ENCODE data around the gene BSN. TPM values are rescaled to one million over a fixed set of nuclear protein-coding genes. Genes with fewer than 3 reads are reported as not detected.

The BSN gene
- total RNA-seq, 1 experiment from 2014 or later: 0.93 TPM

GRCh38 chr3:49616061-49616460 lies 61.8 kb downstream of the BSN start:
- Mint-ChIP-seq H3K36me3 (ENCODE audit: insufficient read depth, unreplicated experiment) (no peaks in the 10 kb centered on the region), H3K27me3 (ENCODE audit: insufficient read depth, unreplicated experiment) (peaks cover 3% of the 10 kb centered on the region), H3K4me3 (ENCODE audit: unreplicated experiment) (no peak overlapping the region), H3K4me1 (ENCODE audit: low read depth, unreplicated experiment) (no peaks in the 10 kb centered on the region), H3K27ac (ENCODE audit: unreplicated experiment) (no peak overlapping the region), H3K9me3 (ENCODE audit: unreplicated experiment) (no peaks in the 10 kb centered on the region)
- H3K4me1 ChIP-seq: no peaks in the 10 kb centered on the region
- POLR2A ChIA-PET: no interaction called here
- TF ChIP-seq CTCF (IDR thresholded peaks at IDR 0.05; ENCODE audit: insufficient read depth in 1 of 2, low read depth in 1 of 2, low read length in 1 of 2, severe bottlenecking in 1 of 2, unreplicated experiment in 1 of 2): no peak
- no peaks in the 10 kb centered on the region for H3K36me3 ChIP-seq (ENCODE audit: control insufficient read depth, insufficient read depth, low read length)
- no peak for DNase-seq
- CTCF ChIA-PET: no interaction called here
- H3K4me3 ChIP-seq (ENCODE audit: low read depth, low read length): no peak overlapping the region
- intact Hi-C loops (cut with micrococcal nuclease; ENCODE audit: unreplicated experiment): no loop called here
- no peaks in the 10 kb centered on the region for H3K27me3 ChIP-seq (replicated peaks; ENCODE audit: control insufficient read depth, insufficient read depth, low read length)
- BruUV-seq (replicated peaks): no TSS peak
- H3K9me3 ChIP-seq: no peaks in the 10 kb centered on the region

- Histone ChIP-seq H3K4me1 (no peaks in the 10 kb centered on the region), H3K9me3 (no peaks in the 10 kb centered on the region), H3K27me3 (replicated peaks; ENCODE audit: control insufficient read depth, insufficient read depth, low read length) (no peaks in the 10 kb centered on the region), H3K36me3 (ENCODE audit: control insufficient read depth, insufficient read depth, low read length) (no peaks in the 10 kb centered on the region), H3K4me3 (ENCODE audit: low read depth, low read length) (no peak overlapping the region)
- intact Hi-C loops (cut with micrococcal nuclease; ENCODE audit: unreplicated experiment): no loop called here
- Mint-ChIP-seq H3K4me3 (ENCODE audit: unreplicated experiment) (no peak overlapping the region), H3K27me3 (ENCODE audit: insufficient read depth, unreplicated experiment) (peaks cover 7% of the 10 kb centered on the region), H3K9me3 (ENCODE audit: unreplicated experiment) (no peaks in the 10 kb centered on the region), H3K36me3 (ENCODE audit: insufficient read depth, unreplicated experiment) (no peaks in the 10 kb centered on the region), H3K27ac (ENCODE audit: unreplicated experiment) (no peak overlapping the region), H3K4me1 (ENCODE audit: low read depth, unreplicated experiment) (no peaks in the 10 kb centered on the region)
- POLR2A ChIA-PET: interaction anchor here (0.6 kb wide), 1 partner anchor 353 kb away, joined by 3 read pairs; no protein-coding TSS in a partner anchor
- TF ChIP-seq CTCF (IDR thresholded peaks at IDR 0.05; ENCODE audit: insufficient read depth in 1 of 2, low read depth in 1 of 2, low read length in 1 of 2, severe bottlenecking in 1 of 2, unreplicated experiment in 1 of 2): no peak
- no peak for DNase-seq
- no TSS peak for BruUV-seq (replicated peaks)
- CTCF ChIA-PET: no interaction called here
Measured at GRCh38 chr3:49616491-49616941, 62.2 kb downstream of the BSN start.

- Mint-ChIP-seq H3K27me3 (ENCODE audit: insufficient read depth, unreplicated experiment) (peaks cover 11% of the 10 kb centered on the region), H3K4me1 (ENCODE audit: low read depth, unreplicated experiment) (no peaks in the 10 kb centered on the region), H3K36me3 (ENCODE audit: insufficient read depth, unreplicated experiment) (no peaks in the 10 kb centered on the region), H3K4me3 (ENCODE audit: unreplicated experiment) (no peak overlapping the region), H3K27ac (ENCODE audit: unreplicated experiment) (no peak overlapping the region), H3K9me3 (ENCODE audit: unreplicated experiment) (no peaks in the 10 kb centered on the region)
- intact Hi-C loops (cut with micrococcal nuclease; ENCODE audit: unreplicated experiment): no loop called here
- H3K4me1 ChIP-seq: no peaks in the 10 kb centered on the region
- H3K9me3 ChIP-seq: no peaks in the 10 kb centered on the region
- CTCF ChIA-PET: no interaction called here
- no peak for DNase-seq
- no peak overlapping the region for H3K4me3 ChIP-seq (ENCODE audit: low read depth, low read length)
- TF ChIP-seq CTCF (IDR thresholded peaks at IDR 0.05; ENCODE audit: insufficient read depth in 1 of 2, low read depth in 1 of 2, low read length in 1 of 2, severe bottlenecking in 1 of 2, unreplicated experiment in 1 of 2): no peak
- BruUV-seq (replicated peaks): no TSS peak
- H3K36me3 ChIP-seq (ENCODE audit: control insufficient read depth, insufficient read depth, low read length): no peaks in the 10 kb centered on the region
- no peaks in the 10 kb centered on the region for H3K27me3 ChIP-seq (replicated peaks; ENCODE audit: control insufficient read depth, insufficient read depth, low read length)
- POLR2A ChIA-PET: no interaction called here
Measured at GRCh38 chr3:49617390-49618013, 63.2 kb downstream of the BSN start.
